C4-2B (cell line): Measurements from ENCODE around the gene GLTP.

ENCODE experiments used
- H3K27ac ChIP-seq: fragments of 450-650 bp; 2 replicates; pipeline ENCODE4 v1.5.1; 2017
- CTCF ChIP-seq: fragments of 450-650 bp; conservative IDR thresholded peaks from 2 replicates; pipeline ENCODE4 v1.5.1; 2017; ENCODE audit warnings: mild to moderate bottlenecking
- ZFX ChIP-seq: fragments of 450-650 bp; IDR thresholded peaks from 2 replicates; pipeline ENCODE4 v1.6.1; 2017

GLTP gene

GRCh38 chr12:109813810-109814416 is 66.4 kb downstream of the GLTP start:
- no peak overlapping the region for H3K27ac ChIP-seq
- TF ChIP-seq CTCF: no peak
- TF ChIP-seq ZFX: no peak

GRCh38 chr12:109811624-109811995 is 68.7 kb downstream of the GLTP start:
- TF ChIP-seq CTCF (no peak), ZFX (no peak)
- no peak overlapping the region for H3K27ac ChIP-seq

- no peak for TF ChIP-seq CTCF
- no peak overlapping the region for H3K27ac ChIP-seq
Measured at GRCh38 chr12:109810954-109811623, 69.3 kb downstream of the GLTP start.

- no peak for TF ChIP-seq CTCF
- no peak for TF ChIP-seq ZFX
Measured at GRCh38 chr12:109808876-109809646, 71.3 kb downstream of the GLTP start.

GRCh38 chr12:109807954-109808643 is 72.2 kb downstream of the GLTP start:
- no peak for TF ChIP-seq ZFX
- TF ChIP-seq CTCF: no peak
- no peak overlapping the region for H3K27ac ChIP-seq

More at GRCh38 chr12:109808876-109809646, 71.3 kb downstream of the GLTP start:
- H3K27ac ChIP-seq: no peak overlapping the region

GRCh38 chr12:109804820-109805761 is 75.2 kb downstream of the GLTP start:
- no peak overlapping the region for H3K27ac ChIP-seq

More at GRCh38 chr12:109804820-109805761, 75.2 kb downstream of the GLTP start:
- TF ChIP-seq ZFX: no peak
- peak; percentile 92 for TF ChIP-seq CTCF
